Activated CD8-positive, alpha-beta T cell treated with anti-CD3 and anti-CD28 coated beads, Interleukin-2, amount 10 ng/mL, durations not matched to agents 7 days and 5 days (primary cell): ENCODE measurements around the gene IQCF5. TPM values are rescaled to one million over a fixed set of nuclear protein-coding genes. Genes with fewer than 3 reads are reported as not detected.
"Not testable (repeated sequence)": the region's sequence is repeated elsewhere in the genome, so short reads cannot be mapped to it uniquely, and the experiment has no call there.

Experiments used
- ATAC-seq: fragments of 150-1000 bp; cut with Tn5 transposase; one replicate; pipeline ENCODE4 v1.10.0; 2021; ENCODE audit warnings: moderate library complexity
- CTCF ChIA-PET: fragments of 350-600 bp; sonication (Branson Sonifier 250); formaldehyde crosslinking; loops from one replicate; lab custom pipeline; 2021; ENCODE audit warnings: antibody characterized with exemption; lab: Charles Lee
- POLR2A ChIA-PET: fragments of 350-600 bp; sonication (Branson Sonifier 250); formaldehyde crosslinking; loops from one replicate; lab custom pipeline; 2021; ENCODE audit warnings: antibody characterized with exemption; lab: Charles Lee
- DNase-seq: peaks from one replicate; pipeline ENCODE4 v3.0.0-alpha.2; 2020
- H3K27ac Mint-ChIP-seq: one replicate; pipeline ENCODE4 v1.8.0; 2021; ENCODE audit warnings: mild to moderate bottlenecking, mixed read lengths
- H3K27me3 Mint-ChIP-seq: one replicate; pipeline ENCODE4 v1.8.0; 2021; ENCODE audit warnings: low read depth, mixed read lengths
- H3K36me3 Mint-ChIP-seq: one replicate; pipeline ENCODE4 v1.8.0; 2021; ENCODE audit warnings: low read depth, mixed read lengths
- H3K4me1 Mint-ChIP-seq: one replicate; pipeline ENCODE4 v1.8.0; 2021; ENCODE audit warnings: low read depth, mixed read lengths
- H3K4me3 Mint-ChIP-seq: one replicate; pipeline ENCODE4 v1.8.0; 2021; ENCODE audit warnings: mild to moderate bottlenecking, mixed read lengths
- H3K9me3 Mint-ChIP-seq: one replicate; pipeline ENCODE4 v1.8.0; 2022; ENCODE audit warnings: mixed read lengths; ENCODE audit not compliant: insufficient read depth
- total RNA-seq, 2 experiments: library from RNA; stranded (reverse); gene quantifications; one replicate each; pipeline ENCODE4 v1.2.3, GENCODE V29; 2021

IQCF5 gene
- total RNA-seq, 2 experiments from 2014 or later, result not detected

DNA sequence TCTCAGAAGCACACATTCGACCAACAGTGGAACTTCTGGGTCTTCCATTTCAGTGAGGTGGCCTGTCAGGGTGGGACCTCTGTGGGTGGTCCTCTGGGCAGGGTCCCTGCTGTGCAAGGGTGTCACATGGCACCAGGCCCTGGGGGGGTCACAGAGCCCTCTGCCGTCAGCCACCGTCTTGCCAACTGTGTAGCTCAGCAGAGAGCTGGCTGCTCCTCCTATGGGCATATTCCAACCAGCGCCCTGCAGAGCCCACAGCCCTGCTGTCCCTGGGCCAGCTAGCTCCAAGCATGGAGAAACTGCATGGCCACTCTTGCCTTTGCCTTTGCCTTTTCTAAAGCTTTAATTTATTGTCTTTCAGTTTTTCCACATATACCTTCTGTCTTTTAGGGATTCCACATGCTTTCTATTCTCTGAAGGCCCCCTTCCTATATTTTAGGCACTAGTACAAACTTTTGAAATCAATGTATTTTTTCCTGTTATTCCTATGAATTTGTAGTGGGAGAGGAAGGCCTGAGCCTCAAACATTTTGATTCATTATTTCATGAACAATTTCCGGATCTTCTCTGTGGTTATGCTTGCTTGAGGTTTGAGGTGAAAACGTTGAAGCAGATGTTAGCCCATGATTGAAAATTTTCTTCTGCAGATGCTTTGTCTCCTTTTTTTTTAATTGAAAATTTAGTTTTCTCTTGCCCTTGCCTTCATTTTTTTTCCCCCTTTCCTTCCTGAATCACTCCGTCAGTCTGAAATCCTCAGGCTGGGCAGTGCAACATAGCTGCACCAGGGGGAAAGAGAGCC, 16.0 kb upstream of the IQCF5 start:
- no peak for DNase-seq

DNA sequence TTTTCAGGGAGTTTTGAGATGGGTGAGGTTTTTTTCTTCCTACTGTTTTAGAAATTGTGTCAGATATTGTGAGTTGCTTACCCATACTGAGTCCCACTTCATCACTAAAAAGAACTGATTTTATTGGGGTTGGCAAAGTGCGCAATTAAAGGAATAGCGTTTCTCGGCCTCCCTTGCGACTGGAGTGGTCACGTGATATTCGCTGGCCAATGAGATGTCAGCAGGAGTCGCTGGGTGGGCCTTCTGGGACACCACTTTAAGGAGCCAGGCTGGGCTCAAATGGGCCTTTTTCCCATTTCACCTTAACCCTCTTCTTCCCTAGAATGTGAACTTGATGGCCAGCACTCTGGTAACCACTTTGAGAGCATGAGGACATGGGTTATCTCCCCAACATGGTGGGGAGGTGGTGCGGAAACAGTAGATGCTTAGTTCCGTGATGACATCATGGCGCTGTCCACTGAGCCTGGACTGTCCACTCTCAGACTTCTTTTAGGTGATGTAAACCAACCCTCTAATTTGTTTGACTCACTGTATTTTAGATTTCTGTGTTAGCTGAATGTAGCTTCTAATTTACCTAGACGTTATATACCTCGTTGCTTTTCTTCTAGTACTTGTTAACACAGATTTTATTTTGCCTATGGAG, 13.2 kb upstream of the IQCF5 start:
- ATAC-seq, result no peak
- peaks cover 13% of the 10 kb centered on the region for H3K27me3 Mint-ChIP-seq
- H3K4me3 Mint-ChIP-seq, result no peak overlapping the region
- no peaks in the 10 kb centered on the region for H3K36me3 Mint-ChIP-seq
- ChIA-PET CTCF (no interaction called here), POLR2A (no interaction called here)
- no peak for DNase-seq
- peaks cover 26% of the 10 kb centered on the region for H3K4me1 Mint-ChIP-seq
- no peak overlapping the region for H3K27ac Mint-ChIP-seq
- no peaks in the 10 kb centered on the region for H3K9me3 Mint-ChIP-seq

More for the DNA sequence above, 16.0 kb upstream of the IQCF5 start:
- CTCF ChIA-PET, result no interaction called here
- Mint-ChIP-seq H3K4me3 (peak overlapping the region; percentile 32), H3K9me3 (no peaks in the 10 kb centered on the region), H3K27me3 (peaks cover 6% of the 10 kb centered on the region), H3K27ac (peak overlapping the region; percentile 20), H3K4me1 (peaks cover 26% of the 10 kb centered on the region), H3K36me3 (no peaks in the 10 kb centered on the region)
- POLR2A ChIA-PET, result no interaction called here
- no peak for ATAC-seq

DNA sequence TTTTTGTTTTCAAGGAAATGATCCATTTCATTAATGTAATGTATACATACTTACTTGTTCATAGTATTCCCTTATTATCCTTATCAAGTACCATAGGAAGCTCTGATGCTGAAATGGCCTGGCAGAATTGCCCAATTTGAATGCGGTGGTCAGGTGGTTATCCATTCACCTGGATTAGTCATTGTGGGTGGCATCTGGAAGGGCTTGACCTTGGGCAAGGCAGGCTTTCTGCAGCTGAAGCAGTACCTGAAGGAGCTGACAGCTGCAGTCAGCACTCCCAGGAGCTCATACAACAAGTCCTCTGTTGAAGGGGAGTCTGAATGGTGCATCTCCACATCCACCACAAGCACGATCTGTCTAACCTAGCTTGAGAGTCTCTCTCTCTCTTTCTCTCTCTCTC, 12.2 kb upstream of the IQCF5 start:
- Mint-ChIP-seq H3K27me3 (peaks cover 16% of the 10 kb centered on the region), H3K36me3 (no peaks in the 10 kb centered on the region), H3K4me3 (no peak overlapping the region), H3K4me1 (peaks cover 26% of the 10 kb centered on the region), H3K27ac (no peak overlapping the region), H3K9me3 (no peaks in the 10 kb centered on the region)
- DNase-seq, result no peak
- CTCF ChIA-PET, result no interaction called here
- POLR2A ChIA-PET, result no interaction called here
- no peak for ATAC-seq

DNA sequence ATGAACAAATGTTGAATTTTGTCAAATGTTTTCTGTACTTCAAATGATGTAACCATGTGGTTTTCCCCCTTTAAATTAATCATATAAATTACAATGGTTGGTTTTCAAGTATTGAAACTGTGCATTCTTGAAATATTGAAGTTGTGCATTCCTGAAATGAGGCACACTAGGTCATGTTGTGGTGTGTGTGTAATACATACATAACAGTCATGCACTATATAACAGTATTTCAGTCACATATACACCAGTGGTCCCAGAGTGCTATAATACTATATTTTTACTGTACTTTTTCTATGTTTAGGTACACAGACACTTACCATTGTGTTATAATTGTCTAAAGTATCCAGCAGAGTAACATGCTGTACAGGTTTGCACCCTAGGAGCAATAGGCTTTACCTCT, 11.0 kb upstream of the IQCF5 start:
- H3K4me3 Mint-ChIP-seq, result no peak overlapping the region
- POLR2A ChIA-PET, result no interaction called here
- CTCF ChIA-PET, result no interaction called here
- H3K27ac Mint-ChIP-seq, result no peak overlapping the region
- peaks cover 16% of the 10 kb centered on the region for H3K4me1 Mint-ChIP-seq
- DNase-seq, result no peak
- no peaks in the 10 kb centered on the region for H3K36me3 Mint-ChIP-seq
- peaks cover 23% of the 10 kb centered on the region for H3K27me3 Mint-ChIP-seq
- ATAC-seq, result no peak
- no peaks in the 10 kb centered on the region for H3K9me3 Mint-ChIP-seq

DNA sequence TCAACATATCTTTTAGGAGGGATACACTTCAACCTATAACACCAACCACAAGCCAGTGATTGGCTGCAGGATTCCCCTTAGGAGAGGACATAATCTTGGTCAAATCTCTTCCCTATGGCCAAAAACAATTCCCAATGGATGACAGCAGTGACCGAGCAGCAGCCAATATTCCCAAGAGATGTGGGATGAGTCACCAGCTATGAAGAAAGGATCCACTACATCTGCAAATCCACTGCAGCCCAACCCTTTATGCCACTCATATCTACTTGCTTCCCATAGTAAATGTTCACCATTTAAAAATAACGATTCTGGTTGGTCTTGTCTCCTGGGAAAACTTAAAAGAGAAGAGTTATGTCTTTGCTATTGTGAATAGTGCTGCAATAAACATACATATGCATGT, 4.5 kb upstream of the IQCF5 start:
- CTCF ChIA-PET, result no interaction called here
- POLR2A ChIA-PET, result no interaction called here

DNA sequence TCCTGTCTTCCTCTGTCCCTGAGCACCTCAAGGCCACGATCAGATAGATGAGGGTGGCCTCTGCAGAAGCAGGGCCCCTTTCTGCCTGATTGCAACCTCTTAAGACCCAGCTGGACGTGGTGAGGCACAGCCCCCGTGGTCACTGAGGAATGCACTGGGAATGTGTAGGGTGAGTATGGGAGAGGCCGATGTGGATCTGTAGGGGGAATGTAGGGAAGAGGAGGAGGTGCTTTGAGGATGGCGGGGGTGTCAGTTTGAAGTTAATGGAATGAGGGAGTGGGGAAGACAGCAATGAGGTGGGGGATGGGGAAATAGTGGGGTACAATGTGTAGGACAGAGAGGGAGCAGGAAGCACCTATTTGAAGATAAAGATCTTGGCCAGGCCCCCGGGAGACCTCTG, 785 bp upstream of the IQCF5 start:
- H3K27me3 Mint-ChIP-seq, result peaks cover 19% of the 10 kb centered on the region
- no peak for ATAC-seq
- no peak for DNase-seq
- no peaks in the 10 kb centered on the region for H3K9me3 Mint-ChIP-seq
- no peak overlapping the region for H3K27ac Mint-ChIP-seq
- H3K4me3 Mint-ChIP-seq, result no peak overlapping the region
- CTCF ChIA-PET, result no interaction called here
- H3K4me1 Mint-ChIP-seq, result no peaks in the 10 kb centered on the region
- no peaks in the 10 kb centered on the region for H3K36me3 Mint-ChIP-seq
- POLR2A ChIA-PET, result no interaction called here

More for the DNA sequence above, 4.5 kb upstream of the IQCF5 start:
- Mint-ChIP-seq H3K27me3 (peaks cover 33% of the 10 kb centered on the region), H3K9me3 (no peaks in the 10 kb centered on the region), H3K27ac (no peak overlapping the region), H3K36me3 (no peaks in the 10 kb centered on the region), H3K4me3 (no peak overlapping the region), H3K4me1 (no peaks in the 10 kb centered on the region)
- ATAC-seq (no peak), DNase-seq (no peak)

DNA sequence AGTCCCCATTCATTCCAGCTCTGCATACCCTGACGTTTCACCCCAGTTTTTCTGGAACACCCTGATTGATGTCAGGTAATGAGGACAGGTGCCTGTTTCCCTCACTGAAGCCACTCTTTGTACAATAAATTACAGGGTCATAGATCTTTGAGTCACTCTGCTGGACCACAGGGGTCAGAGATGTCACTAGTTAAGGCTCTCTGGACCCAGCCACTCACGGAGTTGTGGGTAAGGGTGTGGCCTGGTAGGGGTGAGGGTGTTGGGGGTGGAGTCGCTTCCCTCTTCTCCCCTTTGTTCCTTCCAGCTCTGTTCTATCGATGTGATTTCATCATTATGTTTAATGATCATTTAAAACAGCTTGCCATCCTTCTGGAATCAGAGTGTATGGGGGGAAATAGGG, 512 bp downstream of the IQCF5 start:
- H3K4me3 Mint-ChIP-seq, result no peak overlapping the region
- DNase-seq (no peak), ATAC-seq (no peak)
- peaks cover 14% of the 10 kb centered on the region for H3K27me3 Mint-ChIP-seq
- H3K4me1 Mint-ChIP-seq, result no peaks in the 10 kb centered on the region
- H3K9me3 Mint-ChIP-seq, result no peaks in the 10 kb centered on the region
- ChIA-PET CTCF (no interaction called here), POLR2A (no interaction called here)
- H3K36me3 Mint-ChIP-seq, result no peaks in the 10 kb centered on the region
- H3K27ac Mint-ChIP-seq, result no peak overlapping the region

DNA sequence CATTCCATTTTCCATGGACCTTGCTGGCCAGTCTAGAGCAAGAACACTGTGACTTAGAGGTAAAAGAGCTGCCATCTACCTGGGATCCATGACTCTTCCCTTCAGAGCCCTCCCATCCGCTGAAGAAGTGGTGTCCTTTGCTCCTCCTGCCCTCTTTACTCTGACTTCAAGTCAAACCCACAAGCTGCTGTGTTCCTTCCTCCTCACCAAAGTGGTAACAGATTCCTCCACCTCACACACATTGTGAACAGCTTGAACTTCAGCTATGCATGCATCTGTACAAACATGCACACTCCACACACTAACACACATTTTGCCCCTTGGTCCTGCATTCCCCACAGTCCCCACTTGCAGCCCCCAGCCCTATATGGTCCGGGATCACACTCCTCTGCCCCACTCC, 990 bp downstream of the IQCF5 start:
- H3K27ac Mint-ChIP-seq, result no peak overlapping the region

DNA sequence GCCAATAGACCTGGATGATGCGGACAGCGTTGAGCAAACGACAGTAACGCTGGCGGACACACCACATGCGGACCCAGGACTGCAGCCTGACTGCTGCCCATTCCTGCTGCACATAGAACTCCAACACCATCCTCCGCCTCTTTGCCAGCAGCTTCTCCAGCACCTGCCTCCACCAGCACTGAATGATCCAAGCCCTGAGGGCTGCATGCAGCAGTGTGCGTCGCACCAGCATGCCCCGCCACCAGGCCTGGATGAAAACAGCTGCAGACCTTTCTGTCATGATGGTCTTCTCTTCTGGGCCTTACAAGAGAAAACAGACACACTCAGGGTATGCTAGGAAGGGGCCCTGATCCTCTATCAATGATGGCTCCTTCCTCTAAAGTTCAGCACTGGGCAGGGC, 1.5 kb downstream of the IQCF5 start:
- Mint-ChIP-seq H3K27me3 (peaks cover 19% of the 10 kb centered on the region), H3K27ac (no peak overlapping the region), H3K9me3 (no peaks in the 10 kb centered on the region), H3K36me3 (no peaks in the 10 kb centered on the region), H3K4me3 (no peak overlapping the region), H3K4me1 (no peaks in the 10 kb centered on the region)
- POLR2A ChIA-PET, result no interaction called here
- CTCF ChIA-PET, result no interaction called here
- DNase-seq (no peak), ATAC-seq (no peak)

More for the DNA sequence above, 990 bp downstream of the IQCF5 start:
- ATAC-seq (no peak), DNase-seq (no peak)
- CTCF ChIA-PET, result no interaction called here
- Mint-ChIP-seq H3K4me3 (no peak overlapping the region), H3K4me1 (no peaks in the 10 kb centered on the region), H3K9me3 (no peaks in the 10 kb centered on the region), H3K36me3 (no peaks in the 10 kb centered on the region), H3K27me3 (peaks cover 15% of the 10 kb centered on the region)
- POLR2A ChIA-PET, result no interaction called here

DNA sequence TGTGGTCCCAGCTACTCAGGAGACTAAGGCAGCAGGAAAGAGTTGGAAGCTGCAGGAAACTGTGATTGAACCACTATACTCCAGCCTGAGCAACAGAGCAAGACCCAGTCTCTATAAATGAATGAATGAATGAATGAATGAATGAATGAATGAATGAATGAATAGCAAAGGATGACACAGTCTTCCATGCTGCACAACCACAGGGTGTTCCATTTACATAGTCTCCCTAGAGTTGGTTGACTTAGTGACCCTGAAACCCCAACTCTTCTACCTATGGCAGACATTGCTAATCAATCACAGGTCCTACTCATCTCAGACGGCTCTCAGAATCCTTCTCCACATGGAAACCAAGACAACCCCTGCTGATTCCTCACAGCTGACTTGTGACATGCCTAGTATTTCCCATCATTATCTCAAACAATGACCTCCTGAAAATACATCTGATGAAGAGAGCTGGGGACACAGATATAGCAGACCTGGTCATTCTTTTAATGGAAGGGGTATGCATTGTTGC, 2.1 kb downstream of the IQCF5 start:
- H3K9me3 Mint-ChIP-seq, result no peaks in the 10 kb centered on the region
- no peak overlapping the region for H3K27ac Mint-ChIP-seq
- ChIA-PET CTCF (no interaction called here), POLR2A (no interaction called here)
- no peaks in the 10 kb centered on the region for H3K4me1 Mint-ChIP-seq
- no peak for DNase-seq
- no peaks in the 10 kb centered on the region for H3K36me3 Mint-ChIP-seq
- ATAC-seq, result no peak
- no peak overlapping the region for H3K4me3 Mint-ChIP-seq
- peaks cover 24% of the 10 kb centered on the region for H3K27me3 Mint-ChIP-seq

DNA sequence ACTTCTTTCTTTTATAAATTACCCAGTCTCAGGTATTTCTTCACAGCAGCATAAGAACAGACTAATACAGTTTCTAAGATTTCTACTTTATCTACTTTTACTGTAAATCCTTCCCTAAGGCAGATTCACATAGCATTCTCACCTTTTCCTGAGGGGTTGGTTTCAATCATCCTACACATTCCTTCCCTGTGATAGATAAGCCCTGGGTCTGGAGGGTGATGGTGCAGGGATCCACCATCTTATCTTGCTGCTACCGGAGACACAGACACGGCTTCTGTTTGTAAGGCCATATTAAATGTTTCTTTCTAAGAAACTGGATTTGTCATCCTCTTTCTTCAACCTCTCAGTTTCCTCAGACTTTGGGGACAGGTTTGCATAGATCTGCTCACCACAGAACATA, 6.1 kb downstream of the IQCF5 start:
- H3K4me3 Mint-ChIP-seq, result no peak overlapping the region
- ATAC-seq (no peak), DNase-seq (no peak)
- ChIA-PET POLR2A (no interaction called here), CTCF (no interaction called here)
- no peaks in the 10 kb centered on the region for H3K36me3 Mint-ChIP-seq
- H3K27me3 Mint-ChIP-seq, result peaks cover 22% of the 10 kb centered on the region
- H3K9me3 Mint-ChIP-seq, result no peaks in the 10 kb centered on the region
- H3K4me1 Mint-ChIP-seq, result no peaks in the 10 kb centered on the region
- no peak overlapping the region for H3K27ac Mint-ChIP-seq

DNA sequence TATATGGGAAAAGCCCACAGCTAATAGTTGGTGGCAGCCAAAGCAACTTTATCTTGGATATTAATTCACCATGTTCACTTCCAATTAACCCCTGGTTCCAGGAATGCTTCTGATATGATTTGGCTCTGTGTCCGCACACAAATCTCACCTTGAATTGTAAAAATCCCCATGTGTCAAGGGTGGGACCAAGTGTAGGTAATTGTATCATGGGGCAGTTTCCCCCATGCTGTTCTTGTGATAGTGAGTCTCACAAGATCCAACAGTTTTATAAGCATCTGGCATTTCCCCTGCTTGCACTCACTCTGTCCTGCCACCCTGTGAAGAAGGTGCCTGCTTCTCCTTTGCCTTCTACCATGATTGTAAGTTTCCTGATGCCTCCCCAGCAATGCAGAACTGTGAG, 6.5 kb downstream of the IQCF5 start:
- DNase-seq, H3K36me3 Mint-ChIP-seq, H3K27ac Mint-ChIP-seq, POLR2A ChIA-PET, H3K9me3 Mint-ChIP-seq, H3K4me1 Mint-ChIP-seq, CTCF ChIA-PET, H3K4me3 Mint-ChIP-seq, ATAC-seq: not testable (repeated sequence)
- peaks cover 23% of the 10 kb centered on the region for H3K27me3 Mint-ChIP-seq
